Panc1 (cell line): Measurements from ENCODE around the gene TLE7. TPM values are rescaled to one million over a fixed set of nuclear protein-coding genes. Genes with fewer than 3 reads are reported as not detected.

Experiments used
- ATAC-seq: fragments of 200-7000 bp; cut with Tn5 transposase; 2 replicates; pipeline ENCODE4 v1.9.1; 2020; ENCODE audit warnings: mild to moderate bottlenecking, moderate library complexity
- Bru-seq: library from RNA; stranded (reverse); fragments of 400-500 nt; gene quantifications from one replicate; lab custom pipeline; 2021; lab: Mats Ljungman, UMichigan
- BruChase-seq, 2 experiments: library from RNA; stranded (reverse); fragments of 400-500 nt; gene quantifications; one replicate each; lab custom pipeline; 2021; lab: Mats Ljungman, UMichigan
- BruUV-seq: library from RNA; stranded (reverse); fragments of 400-500 nt; replicated peaks from 2 replicates; lab custom pipeline; 2021; lab: Mats Ljungman, UMichigan
- CTCF ChIA-PET: fragments of 300-600 bp; sonication (Branson Sonifier 250); formaldehyde crosslinking; loops from one replicate; lab custom pipeline; 2022; ENCODE audit warnings: antibody characterized with exemption; lab: Charles Lee
- POLR2A ChIA-PET: fragments of 300-600 bp; sonication (Branson Sonifier 250); formaldehyde crosslinking; loops from one replicate; lab custom pipeline; 2022; ENCODE audit warnings: antibody characterized with exemption; lab: Charles Lee
- DNase-seq: peaks from one replicate; pipeline ENCODE4 v3.0.0-alpha.2; 2010; ENCODE audit warnings: low read depth, low spot score
- H3K27ac ChIP-seq: 2 replicates; pipeline ENCODE4 v1.5.1; 2011; ENCODE audit warnings: mild to moderate bottlenecking, low read length, inconsistent platforms
- H3K27me3 ChIP-seq: fragments of 200-500 bp; sonication (Bioruptor generic); 2 replicates; pipeline ENCODE4 v1.6.0; 2014; ENCODE audit warnings: low read length, inconsistent platforms; ENCODE audit not compliant: control insufficient read depth, insufficient read depth
- H3K36me3 ChIP-seq: fragments of 200-500 bp; sonication (Bioruptor generic); 2 replicates; pipeline ENCODE4 v1.5.1; 2014; ENCODE audit warnings: inconsistent platforms, mild to moderate bottlenecking, low read length, moderate library complexity; ENCODE audit not compliant: control insufficient read depth, insufficient read depth
- H3K4me1 ChIP-seq: 2 replicates; pipeline ENCODE4 v1.5.1; 2011; ENCODE audit warnings: inconsistent platforms, mild to moderate bottlenecking, low read length, moderate library complexity; ENCODE audit not compliant: control insufficient read depth, insufficient read depth
- H3K4me3 ChIP-seq, 2 experiments: 2 replicates each; pipeline ENCODE4 v1.5.1; 2011 to 2012; ENCODE audit warnings: low read depth in 2 of 2, low read length in 2 of 2, mild to moderate bottlenecking in 2 of 2, inconsistent platforms in 1 of 2, moderate library complexity in 1 of 2
- H3K9me3 ChIP-seq: fragments of 200-500 bp; sonication (Bioruptor generic); 2 replicates; pipeline ENCODE4 v1.5.1; 2014; ENCODE audit warnings: low read depth, mild to moderate bottlenecking, inconsistent platforms, low read length, moderate library complexity; ENCODE audit not compliant: control insufficient read depth, insufficient read depth
- CTCF ChIP-seq: fragments of 450-650 bp; IDR thresholded peaks from 2 replicates; pipeline ENCODE4 v1.5.1; 2017; ENCODE audit warnings: mild to moderate bottlenecking
- POLR2AphosphoS5 ChIP-seq: IDR thresholded peaks from 2 replicates; pipeline ENCODE4 v1.6.1; 2012; ENCODE audit warnings: mild to moderate bottlenecking, low read depth, low read length, moderate library complexity
- SIN3A ChIP-seq: IDR thresholded peaks from 2 replicates; pipeline ENCODE4 v1.6.1; 2012; ENCODE audit warnings: low read depth, mild to moderate bottlenecking, low read length, moderate library complexity, borderline replicate concordance; ENCODE audit not compliant: insufficient read depth
- TCF7L2 ChIP-seq: IDR thresholded peaks from 2 replicates; pipeline ENCODE4 v1.6.1; 2011; ENCODE audit warnings: mild to moderate bottlenecking, low read depth, low read length, inconsistent platforms
- in situ Hi-C: cut with HindIII; loops from 2 replicates; pipeline ENCODE4 v1.10.0; 2016; ENCODE audit warnings: low sequenced_read_pairs, low pct_unique_long_range_greater_than_20kb
- intact Hi-C: fragments of 100-400 bp; cut with micrococcal nuclease; formaldehyde crosslinking; loops from one replicate; pipeline ENCODE4 v1.10.0; 2022; ENCODE audit not compliant: unreplicated experiment
- long read RNA-seq: library from polyadenylated mRNA; unstranded; transcript quantifications from one replicate; pipeline ENCODE4 v2.0.0, GENCODE V29; 2021; ENCODE audit not compliant: unreplicated experiment
- polyA plus RNA-seq: library from polyadenylated mRNA; unstranded; fragments of >200 nt; gene quantifications from one replicate; pipeline ENCODE4 v1.2.1, GENCODE V29; 2012; ENCODE audit warnings: missing spikeins; ENCODE audit not compliant: insufficient read length
- total RNA-seq: library from RNA; stranded (reverse); gene quantifications from one replicate; pipeline ENCODE4 v1.2.1, GENCODE V29; 2021; ENCODE audit not compliant: unreplicated experiment
- TF ChIP-seq, protein P1 (sequence below), 2 experiments: IDR thresholded peaks; 2 replicates each; pipeline ENCODE4 v1.6.1; 2011 to 2012; ENCODE audit warnings: low read depth in 2 of 2, control low read depth in 1 of 2, low read length in 1 of 2, mild to moderate bottlenecking in 1 of 2, moderate library complexity in 1 of 2; ENCODE audit not compliant: insufficient read depth in 1 of 2

The TLE7 gene
- total RNA-seq (not detected), Bru-seq, nascent RNA (percentile 7 among the genes with signal in this experiment), BruChase-seq, experiment 1, labeled RNA remaining after a 2-hour chase (not detected), BruChase-seq, experiment 2, labeled RNA remaining after a 6-hour chase (not detected)
- polyA plus RNA-seq: not detected
- long read RNA-seq: 0 reads

GRCh38 chr16:71442051-71442440, at the start of gene TLE7:
TSS of gene TLE7 (minus strand) at chr16:71442054. CDS start at chr16:71433324, 8,730 bp downstream.
- TF ChIP-seq POLR2AphosphoS5 (no peak), CTCF (no peak), TCF7L2 (no peak), SIN3A (no peak)
- TF ChIP-seq, protein P1, sequence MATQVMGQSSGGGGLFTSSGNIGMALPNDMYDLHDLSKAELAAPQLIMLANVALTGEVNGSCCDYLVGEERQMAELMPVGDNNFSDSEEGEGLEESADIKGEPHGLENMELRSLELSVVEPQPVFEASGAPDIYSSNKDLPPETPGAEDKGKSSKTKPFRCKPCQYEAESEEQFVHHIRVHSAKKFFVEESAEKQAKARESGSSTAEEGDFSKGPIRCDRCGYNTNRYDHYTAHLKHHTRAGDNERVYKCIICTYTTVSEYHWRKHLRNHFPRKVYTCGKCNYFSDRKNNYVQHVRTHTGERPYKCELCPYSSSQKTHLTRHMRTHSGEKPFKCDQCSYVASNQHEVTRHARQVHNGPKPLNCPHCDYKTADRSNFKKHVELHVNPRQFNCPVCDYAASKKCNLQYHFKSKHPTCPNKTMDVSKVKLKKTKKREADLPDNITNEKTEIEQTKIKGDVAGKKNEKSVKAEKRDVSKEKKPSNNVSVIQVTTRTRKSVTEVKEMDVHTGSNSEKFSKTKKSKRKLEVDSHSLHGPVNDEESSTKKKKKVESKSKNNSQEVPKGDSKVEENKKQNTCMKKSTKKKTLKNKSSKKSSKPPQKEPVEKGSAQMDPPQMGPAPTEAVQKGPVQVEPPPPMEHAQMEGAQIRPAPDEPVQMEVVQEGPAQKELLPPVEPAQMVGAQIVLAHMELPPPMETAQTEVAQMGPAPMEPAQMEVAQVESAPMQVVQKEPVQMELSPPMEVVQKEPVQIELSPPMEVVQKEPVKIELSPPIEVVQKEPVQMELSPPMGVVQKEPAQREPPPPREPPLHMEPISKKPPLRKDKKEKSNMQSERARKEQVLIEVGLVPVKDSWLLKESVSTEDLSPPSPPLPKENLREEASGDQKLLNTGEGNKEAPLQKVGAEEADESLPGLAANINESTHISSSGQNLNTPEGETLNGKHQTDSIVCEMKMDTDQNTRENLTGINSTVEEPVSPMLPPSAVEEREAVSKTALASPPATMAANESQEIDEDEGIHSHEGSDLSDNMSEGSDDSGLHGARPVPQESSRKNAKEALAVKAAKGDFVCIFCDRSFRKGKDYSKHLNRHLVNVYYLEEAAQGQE (IDR thresholded peaks at IDR 0.05; ENCODE audit: insufficient read depth in 1 of 2, low read depth in 2 of 2, low read length in 1 of 2): no peak
- Histone ChIP-seq H3K36me3 (no peaks in the 10 kb centered on the region), H3K27ac (no peak within 1 kb of the TSS), H3K9me3 (peaks cover 4% of the 10 kb centered on the region; the same call in 1 of the 2 replicates), H3K4me1 (no peaks in the 10 kb centered on the region), H3K4me3 (no peak within 1 kb of the TSS), H3K27me3 (no peaks in the 10 kb centered on the region)
- no TSS peak for BruUV-seq
- ChIA-PET CTCF (no interaction called here), POLR2A (no interaction called here)
- intact Hi-C loops: no loop called here
- ATAC-seq (no peak), DNase-seq (no peak)
- in situ Hi-C loops: no loop called here

DNA sequence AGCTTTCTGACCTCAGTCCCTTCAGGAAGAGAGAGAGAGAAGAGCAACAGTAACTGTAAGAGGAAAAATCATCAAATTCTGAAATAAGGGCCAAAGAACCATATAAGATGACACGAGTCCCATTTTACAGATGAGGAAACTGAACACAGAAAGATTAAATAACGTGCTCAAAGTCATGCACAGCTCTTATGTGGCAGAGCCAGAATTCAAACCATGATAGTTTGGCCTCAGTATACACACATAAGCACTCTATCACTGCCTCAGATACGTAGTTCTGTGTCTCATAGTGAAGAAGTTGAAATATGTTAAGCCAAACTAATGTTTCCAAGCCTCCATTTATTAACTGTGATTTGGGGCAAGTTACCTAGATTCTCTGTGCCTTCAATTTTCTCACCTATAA, 49.2 kb upstream of the TLE7 start:
- DNase-seq (no peak), ATAC-seq (no peak)
- no TSS peak for BruUV-seq
- TF ChIP-seq TCF7L2: no peak
- Histone ChIP-seq H3K4me1 (no peaks in the 10 kb centered on the region), H3K4me3 (no peak overlapping the region), H3K9me3 (no peaks in the 10 kb centered on the region), H3K27ac (no peak overlapping the region), H3K27me3 (no peaks in the 10 kb centered on the region), H3K36me3 (no peaks in the 10 kb centered on the region)
- intact Hi-C loops: no loop called here
- in situ Hi-C loops: no loop called here
- ChIA-PET POLR2A (no interaction called here), CTCF (no interaction called here)

DNA sequence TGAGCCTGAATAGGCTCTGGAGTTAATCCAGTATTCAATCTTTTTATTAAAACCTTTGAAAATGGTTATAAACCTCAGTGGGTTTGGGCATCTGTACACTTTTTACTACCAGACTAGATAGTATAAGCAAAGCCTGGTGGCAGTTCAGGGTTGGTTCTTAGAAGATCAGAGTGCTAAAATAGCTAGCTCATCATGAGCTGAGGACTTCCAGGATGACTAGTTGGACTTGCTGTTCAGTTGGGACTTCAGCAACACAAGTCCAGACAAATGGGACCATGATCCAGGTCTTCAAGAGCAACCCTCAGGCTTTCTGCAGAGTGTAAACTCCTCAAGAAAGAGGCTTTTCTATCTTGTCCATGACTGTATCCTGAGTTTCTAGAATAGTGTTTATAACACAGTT, 48.5 kb upstream of the TLE7 start:
- H3K4me3 ChIP-seq: no peak overlapping the region
- H3K36me3 ChIP-seq: no peaks in the 10 kb centered on the region
- DNase-seq: no peak
- H3K27me3 ChIP-seq: no peaks in the 10 kb centered on the region
- no peak for ATAC-seq
- TF ChIP-seq POLR2AphosphoS5 (no peak), TCF7L2 (no peak), CTCF (no peak), SIN3A (no peak)
- TF ChIP-seq, protein P1 (IDR thresholded peaks at IDR 0.05; ENCODE audit: insufficient read depth in 1 of 2, low read depth in 2 of 2, low read length in 1 of 2): no peak
- in situ Hi-C loops: no loop called here
- no peaks in the 10 kb centered on the region for H3K4me1 ChIP-seq
- ChIA-PET CTCF (no interaction called here), POLR2A (no interaction called here)
- H3K9me3 ChIP-seq: no peaks in the 10 kb centered on the region
- intact Hi-C loops: no loop called here
- no peak overlapping the region for H3K27ac ChIP-seq
- BruUV-seq: no TSS peak
